ENCODE data around the gene ACTN4.

The ACTN4 gene

DNA sequence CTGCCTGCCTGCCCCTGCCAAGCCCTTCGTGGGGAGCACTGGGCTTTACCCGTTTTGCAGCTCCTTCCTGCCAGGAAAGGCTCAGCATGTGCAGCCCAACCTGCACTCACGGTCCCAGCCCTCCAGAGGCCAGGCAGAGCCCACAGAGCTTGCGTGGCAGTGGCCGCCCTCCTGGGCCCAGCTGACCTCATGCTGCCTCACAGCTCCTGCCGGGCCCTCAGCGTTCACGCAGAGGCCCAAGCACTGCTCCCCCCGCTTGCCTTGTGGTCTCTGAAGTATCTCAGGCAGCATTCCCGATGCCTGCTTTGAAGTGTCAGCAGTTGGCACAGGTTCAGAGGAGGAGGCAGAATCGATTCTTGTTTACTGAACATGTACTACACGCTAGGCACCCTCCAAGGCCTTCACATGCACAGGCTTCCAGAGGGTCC lies 64.3 kb downstream of the ACTN4 start:
- TF ChIP-seq, protein P1, sequence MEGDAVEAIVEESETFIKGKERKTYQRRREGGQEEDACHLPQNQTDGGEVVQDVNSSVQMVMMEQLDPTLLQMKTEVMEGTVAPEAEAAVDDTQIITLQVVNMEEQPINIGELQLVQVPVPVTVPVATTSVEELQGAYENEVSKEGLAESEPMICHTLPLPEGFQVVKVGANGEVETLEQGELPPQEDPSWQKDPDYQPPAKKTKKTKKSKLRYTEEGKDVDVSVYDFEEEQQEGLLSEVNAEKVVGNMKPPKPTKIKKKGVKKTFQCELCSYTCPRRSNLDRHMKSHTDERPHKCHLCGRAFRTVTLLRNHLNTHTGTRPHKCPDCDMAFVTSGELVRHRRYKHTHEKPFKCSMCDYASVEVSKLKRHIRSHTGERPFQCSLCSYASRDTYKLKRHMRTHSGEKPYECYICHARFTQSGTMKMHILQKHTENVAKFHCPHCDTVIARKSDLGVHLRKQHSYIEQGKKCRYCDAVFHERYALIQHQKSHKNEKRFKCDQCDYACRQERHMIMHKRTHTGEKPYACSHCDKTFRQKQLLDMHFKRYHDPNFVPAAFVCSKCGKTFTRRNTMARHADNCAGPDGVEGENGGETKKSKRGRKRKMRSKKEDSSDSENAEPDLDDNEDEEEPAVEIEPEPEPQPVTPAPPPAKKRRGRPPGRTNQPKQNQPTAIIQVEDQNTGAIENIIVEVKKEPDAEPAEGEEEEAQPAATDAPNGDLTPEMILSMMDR (IDR thresholded peaks at IDR 0.05; ENCODE audit: low read depth, low read length, missing control alignments) = peak; percentile 59
- H3K27ac ChIP-seq = peak overlapping the region; percentile 50

DNA sequence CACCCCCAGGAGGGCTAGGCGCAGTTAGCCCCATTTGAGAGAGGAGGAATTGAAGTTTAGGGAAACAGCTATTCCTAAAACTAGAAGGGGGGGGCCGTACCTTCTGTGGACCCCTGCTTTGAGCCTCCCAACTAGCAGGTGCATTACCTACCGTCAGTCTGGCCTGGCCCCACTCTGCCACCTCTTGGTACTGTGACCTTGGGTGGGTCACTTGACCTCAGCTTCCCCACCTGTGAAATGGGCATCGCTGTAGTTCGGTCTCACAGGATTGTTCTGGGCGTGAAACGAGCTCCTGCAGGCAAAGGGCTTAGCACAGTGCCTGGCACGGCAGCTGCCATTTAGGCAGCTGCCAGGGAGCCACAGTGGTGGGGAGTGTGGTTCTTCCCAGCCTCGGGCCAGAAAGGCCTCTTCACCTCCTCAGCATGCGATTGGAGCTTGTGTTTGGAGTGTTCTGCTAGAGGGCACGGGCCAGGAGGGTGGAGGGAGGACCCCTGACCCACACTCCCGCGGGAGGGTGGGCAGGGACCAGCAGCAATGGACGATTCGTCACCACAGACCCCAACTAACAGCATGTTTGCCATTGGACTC lies 64.8 kb downstream of the ACTN4 start:
- Histone ChIP-seq H3K27me3 (replicated peaks) (no peaks in the 10 kb centered on the region), H3K4me3 (ENCODE audit: low read depth, low read length) (no peak overlapping the region), H3K36me3 (replicated peaks) (peaks cover 99% of the 10 kb centered on the region), H3K27ac (peak overlapping the region; percentile 39)
- TF ChIP-seq, protein P1 (IDR thresholded peaks at IDR 0.05; ENCODE audit: low read depth, low read length, missing control alignments) = no peak
- in situ Hi-C loops (cut with HindIII; ENCODE audit: low pct_ligation_motif_present, low sequenced_read_pairs) = no loop called here
- DNase-seq = no peak

More for the DNA sequence above, 64.3 kb downstream of the ACTN4 start:
- Histone ChIP-seq H3K27me3 (replicated peaks) (no peaks in the 10 kb centered on the region), H3K4me3 (ENCODE audit: low read depth, low read length) (no peak overlapping the region), H3K36me3 (replicated peaks) (peaks cover 99% of the 10 kb centered on the region)
- in situ Hi-C loops (cut with HindIII; ENCODE audit: low pct_ligation_motif_present, low sequenced_read_pairs) = no loop called here
- peak; percentile 91 for DNase-seq

DNA sequence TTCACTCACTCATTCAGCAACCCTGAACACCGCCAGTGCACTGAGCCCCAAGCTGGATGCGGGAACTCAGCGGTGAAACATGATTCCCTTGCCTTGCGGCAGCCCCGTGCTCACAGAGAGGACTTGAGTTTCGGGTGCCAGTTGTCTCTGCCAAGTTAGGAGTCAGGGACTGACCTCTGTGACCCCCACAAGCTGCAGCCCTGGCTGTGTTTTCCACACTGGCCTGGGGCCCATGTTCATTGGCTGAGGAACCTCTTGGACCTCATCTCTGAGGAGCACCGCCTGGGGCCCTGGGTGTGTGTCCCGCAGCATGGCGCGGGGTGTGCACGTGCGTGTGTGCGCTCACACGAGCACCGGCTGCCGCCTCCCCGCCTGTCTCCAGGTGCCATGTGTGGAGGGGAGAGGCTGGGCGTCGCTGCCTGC lies 65.8 kb downstream of the ACTN4 start:
- TF ChIP-seq, protein P1 (IDR thresholded peaks at IDR 0.05; ENCODE audit: low read depth, low read length, missing control alignments) = no peak
- H3K27me3 ChIP-seq (replicated peaks) = no peaks in the 10 kb centered on the region
- H3K27ac ChIP-seq = no peak overlapping the region
- H3K4me3 ChIP-seq (ENCODE audit: low read depth, low read length) = no peak overlapping the region
- DNase-seq = no peak
- in situ Hi-C loops (cut with HindIII; ENCODE audit: low pct_ligation_motif_present, low sequenced_read_pairs) = no loop called here
- H3K36me3 ChIP-seq (replicated peaks) = peaks cover 96% of the 10 kb centered on the region

DNA sequence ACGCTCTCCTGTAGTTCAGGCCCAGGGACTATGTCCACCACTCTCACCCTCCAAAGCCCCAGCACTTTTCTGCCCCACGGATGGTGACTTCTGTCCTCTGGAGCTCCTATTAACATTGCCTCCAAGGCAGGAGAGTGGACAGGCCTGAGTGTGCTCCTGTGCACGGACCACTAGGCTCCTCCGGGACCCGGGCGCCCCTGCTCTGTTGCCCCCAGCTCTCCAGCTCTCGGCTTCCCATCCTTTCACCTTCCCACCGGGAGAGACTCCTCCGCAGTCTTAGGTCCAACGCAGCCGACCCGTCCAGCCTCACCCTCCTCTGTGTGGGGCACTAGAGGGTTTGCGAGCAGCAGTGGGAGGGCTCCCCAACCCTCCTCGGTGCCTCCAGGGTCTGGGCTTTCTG lies 66.4 kb downstream of the ACTN4 start:
- in situ Hi-C loops (cut with HindIII; ENCODE audit: low pct_ligation_motif_present, low sequenced_read_pairs) = no loop called here
- TF ChIP-seq, protein P1 (IDR thresholded peaks at IDR 0.05; ENCODE audit: low read depth, low read length, missing control alignments) = no peak
- Histone ChIP-seq H3K36me3 (replicated peaks) (peaks cover 95% of the 10 kb centered on the region), H3K27me3 (replicated peaks) (no peaks in the 10 kb centered on the region), H3K4me3 (ENCODE audit: low read depth, low read length) (no peak overlapping the region), H3K27ac (no peak overlapping the region)
- no peak for DNase-seq

DNA sequence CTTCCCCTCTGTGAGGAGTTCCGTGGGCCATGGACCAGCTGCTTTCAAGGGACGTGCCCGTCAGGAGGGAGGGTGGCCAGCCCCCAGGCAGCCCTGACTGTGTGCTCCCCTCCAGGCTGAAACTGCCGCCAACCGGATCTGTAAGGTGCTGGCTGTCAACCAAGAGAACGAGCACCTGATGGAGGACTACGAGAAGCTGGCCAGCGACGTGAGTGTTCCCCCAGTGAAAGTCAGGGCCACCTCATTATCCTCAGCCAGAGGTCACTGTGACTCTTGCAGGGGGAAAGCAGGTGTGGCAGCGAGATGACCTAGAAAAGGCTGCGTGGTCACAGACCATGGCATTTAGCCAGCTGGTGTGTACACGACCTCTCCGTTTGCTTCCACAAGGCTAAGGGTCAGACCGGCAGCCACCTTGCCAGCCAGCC lies 66.9 kb downstream of the ACTN4 start:
- in situ Hi-C loops (cut with HindIII; ENCODE audit: low pct_ligation_motif_present, low sequenced_read_pairs) = no loop called here
- no peak overlapping the region for H3K4me3 ChIP-seq (ENCODE audit: low read depth, low read length)
- peaks cover 92% of the 10 kb centered on the region for H3K36me3 ChIP-seq (replicated peaks)
- H3K27ac ChIP-seq = no peak overlapping the region
- H3K27me3 ChIP-seq (replicated peaks) = no peaks in the 10 kb centered on the region
- TF ChIP-seq, protein P1 (IDR thresholded peaks at IDR 0.05; ENCODE audit: low read depth, low read length, missing control alignments) = no peak
- DNase-seq = no peak

DNA sequence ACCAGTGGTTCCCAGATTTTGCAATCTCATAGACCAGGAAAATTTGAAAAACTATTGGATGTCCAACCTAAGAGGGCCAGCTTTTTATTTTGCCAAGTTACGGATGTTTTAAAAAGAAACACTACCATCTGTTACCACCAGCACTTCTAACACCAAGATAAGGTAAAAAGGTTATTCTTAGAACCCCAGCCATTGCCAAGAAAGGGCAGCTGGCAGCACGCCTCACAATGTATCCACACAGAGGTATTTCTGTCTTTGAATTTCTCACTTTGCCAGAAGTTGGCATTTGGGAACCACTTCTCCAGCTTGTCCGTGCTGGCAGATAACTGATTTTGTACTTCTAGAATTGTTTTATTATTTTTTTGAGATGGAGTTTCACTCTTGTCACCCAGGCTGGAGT lies 68.1 kb downstream of the ACTN4 start:
- in situ Hi-C loops (cut with HindIII; ENCODE audit: low pct_ligation_motif_present, low sequenced_read_pairs) = no loop called here

More for the DNA sequence above, 68.1 kb downstream of the ACTN4 start:
- Histone ChIP-seq H3K27me3 (replicated peaks) (no peaks in the 10 kb centered on the region), H3K36me3 (replicated peaks) (peaks cover 87% of the 10 kb centered on the region), H3K27ac (no peak overlapping the region), H3K4me3 (ENCODE audit: low read depth, low read length) (no peak overlapping the region)
- DNase-seq = no peak
- TF ChIP-seq, protein P1 (IDR thresholded peaks at IDR 0.05; ENCODE audit: low read depth, low read length, missing control alignments) = no peak

Measured in brain microvascular endothelial cell (primary cell).